RWPE1 (cell line): Measurements from ENCODE around the gene ENOX2.

Source experiments
- CTCF ChIA-PET: fragments of 350-600 bp; sonication (Branson Sonifier 250); formaldehyde crosslinking; extraction: SDS; loops from one replicate; lab custom pipeline; 2021; lab: Yijun Ruan, JAX
- POLR2A ChIA-PET: fragments of 400-600 bp; formaldehyde crosslinking; extraction: SDS; loops from one replicate; lab custom pipeline; 2020; ENCODE audit warnings: antibody characterized with exemption; ENCODE audit not compliant: low non-redundant PET; lab: Yijun Ruan, JAX
- DNase-seq: peaks from one replicate; pipeline ENCODE4 v3.0.0; 2012; ENCODE audit warnings: low spot score
- H3K27ac ChIP-seq: fragments of 450-650 bp; 2 replicates; pipeline ENCODE4 v1.5.1; 2017
- TF ChIP-seq, protein P1 (sequence below): fragments of 450-650 bp; conservative IDR thresholded peaks from 2 replicates; pipeline ENCODE4 v1.5.1; 2017; ENCODE audit warnings: low read depth, mild to moderate bottlenecking

ENOX2 gene

DNA sequence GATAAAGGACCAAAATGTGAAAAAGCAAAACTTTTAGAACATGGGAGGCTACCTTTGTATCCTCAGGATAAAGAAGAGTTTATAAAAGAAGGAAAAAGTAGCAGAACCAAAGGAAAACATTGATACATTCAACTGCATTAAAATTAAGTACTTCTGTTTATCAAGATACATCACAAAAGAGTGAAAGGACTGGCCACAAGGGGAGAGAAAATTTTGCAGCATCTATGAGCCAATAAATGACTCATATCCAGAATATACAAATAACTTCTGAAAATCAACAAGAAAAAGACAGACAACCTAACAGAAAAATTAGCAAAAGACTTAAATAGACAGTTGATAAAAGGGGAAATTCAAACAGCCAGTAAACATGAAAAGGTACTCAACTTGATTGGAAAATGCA, 324.1 kb downstream of the ENOX2 start:
- ChIA-PET POLR2A (no interaction called here), CTCF (no interaction called here)
- TF ChIP-seq, protein P1, sequence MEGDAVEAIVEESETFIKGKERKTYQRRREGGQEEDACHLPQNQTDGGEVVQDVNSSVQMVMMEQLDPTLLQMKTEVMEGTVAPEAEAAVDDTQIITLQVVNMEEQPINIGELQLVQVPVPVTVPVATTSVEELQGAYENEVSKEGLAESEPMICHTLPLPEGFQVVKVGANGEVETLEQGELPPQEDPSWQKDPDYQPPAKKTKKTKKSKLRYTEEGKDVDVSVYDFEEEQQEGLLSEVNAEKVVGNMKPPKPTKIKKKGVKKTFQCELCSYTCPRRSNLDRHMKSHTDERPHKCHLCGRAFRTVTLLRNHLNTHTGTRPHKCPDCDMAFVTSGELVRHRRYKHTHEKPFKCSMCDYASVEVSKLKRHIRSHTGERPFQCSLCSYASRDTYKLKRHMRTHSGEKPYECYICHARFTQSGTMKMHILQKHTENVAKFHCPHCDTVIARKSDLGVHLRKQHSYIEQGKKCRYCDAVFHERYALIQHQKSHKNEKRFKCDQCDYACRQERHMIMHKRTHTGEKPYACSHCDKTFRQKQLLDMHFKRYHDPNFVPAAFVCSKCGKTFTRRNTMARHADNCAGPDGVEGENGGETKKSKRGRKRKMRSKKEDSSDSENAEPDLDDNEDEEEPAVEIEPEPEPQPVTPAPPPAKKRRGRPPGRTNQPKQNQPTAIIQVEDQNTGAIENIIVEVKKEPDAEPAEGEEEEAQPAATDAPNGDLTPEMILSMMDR: no peak
- DNase-seq: no peak
- no peak overlapping the region for H3K27ac ChIP-seq

DNA sequence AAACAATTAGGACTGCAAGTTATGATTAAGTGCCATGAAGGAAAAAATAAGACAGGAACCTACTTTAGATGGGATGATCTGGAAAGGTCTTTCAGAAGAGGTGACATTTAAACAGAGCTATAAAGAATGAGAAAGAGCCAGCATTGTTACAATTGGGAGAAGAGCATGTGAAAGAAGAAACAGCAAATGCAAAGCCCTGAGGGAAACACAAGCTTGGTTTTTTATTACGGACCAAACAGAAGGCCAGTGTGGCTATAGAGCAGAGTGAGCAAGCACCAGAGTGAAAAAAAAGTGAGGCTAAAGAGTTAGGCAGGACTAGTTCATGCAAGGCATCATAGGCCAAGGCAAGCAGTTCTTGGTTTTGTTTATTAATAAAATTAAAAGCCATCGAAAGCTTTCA, 325.6 kb downstream of the ENOX2 start:
- H3K27ac ChIP-seq: no peak overlapping the region
- TF ChIP-seq, protein P1: no peak
- no peak for DNase-seq
- ChIA-PET CTCF (no interaction called here), POLR2A (no interaction called here)

DNA sequence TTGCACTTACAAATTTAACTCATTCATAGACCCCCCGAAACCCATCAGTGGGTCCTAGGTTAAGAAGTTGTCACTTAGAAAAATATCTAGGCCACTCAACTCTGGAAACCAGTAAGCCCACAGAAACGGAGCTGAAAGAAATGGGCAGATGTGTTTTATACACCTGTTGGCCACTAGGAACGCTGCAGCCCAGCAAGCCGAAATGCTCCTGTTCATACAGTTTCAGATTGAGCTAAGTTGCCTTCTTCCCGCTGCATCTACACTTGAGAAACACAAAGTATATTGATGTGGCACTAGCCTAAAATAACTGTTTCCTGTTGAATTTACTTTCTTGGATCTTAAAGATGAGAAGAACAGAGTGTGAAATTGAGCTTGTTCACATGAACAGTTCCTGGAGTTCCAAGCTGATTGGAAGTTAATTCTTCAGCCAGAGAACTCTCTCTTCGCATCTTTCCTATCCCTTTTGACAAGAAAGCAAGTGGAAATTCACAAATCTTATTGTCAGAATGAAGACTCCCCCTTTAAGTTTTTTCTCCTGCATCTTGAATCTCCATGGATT, 327.1 kb downstream of the ENOX2 start:
- no peak overlapping the region for H3K27ac ChIP-seq
- TF ChIP-seq, protein P1: peak; percentile 64
- ChIA-PET CTCF (interaction anchor here (0.6 to 1.1 kb wide), 11 partner anchors 9 to 555 kb away, joined by 3 to 6 read pairs (median 3); no protein-coding TSS in a partner anchor), POLR2A (no interaction called here)
- DNase-seq: peak; percentile 11
